HG03045 (cell line): ENCODE data around the gene ZCCHC7.

Experiments used
- ATAC-seq: cut with Tn5 transposase; IDR thresholded peaks from one replicate; pipeline ENCODE4 v1.9.1; 2021; ENCODE audit warnings: mild to moderate bottlenecking, moderate library complexity; ENCODE audit not compliant: unreplicated experiment

ZCCHC7 gene

DNA sequence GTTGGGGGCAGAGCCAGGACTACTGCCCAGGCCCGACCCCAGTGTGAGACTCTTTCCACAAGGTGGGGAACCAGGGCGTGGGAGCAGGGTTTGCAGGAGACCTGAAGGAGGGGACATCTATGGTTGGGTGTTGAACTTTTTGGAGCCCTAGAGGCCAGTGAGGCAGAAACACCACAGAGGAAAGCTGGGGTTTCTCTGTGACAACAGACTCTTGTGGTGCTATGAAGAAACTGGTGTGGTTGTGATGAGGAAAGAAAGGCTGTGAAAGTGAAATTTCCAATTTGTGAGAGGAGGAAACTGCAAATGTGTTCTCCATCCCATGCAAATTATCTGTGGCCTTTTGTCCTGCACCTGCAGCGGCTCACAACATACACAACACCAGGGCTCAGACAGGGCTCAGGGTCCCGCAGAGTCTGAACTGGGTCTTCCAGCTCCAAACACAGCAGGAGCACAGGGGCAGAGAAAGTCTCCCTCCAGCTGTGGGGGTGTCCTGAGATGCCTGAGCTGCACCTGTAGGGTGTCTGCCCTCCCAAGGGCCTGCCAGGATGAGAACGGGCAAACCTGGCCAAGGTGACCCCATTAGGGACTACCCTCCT lies 250.7 kb downstream of the ZCCHC7 start:
- ATAC-seq, result peak; percentile 61

DNA sequence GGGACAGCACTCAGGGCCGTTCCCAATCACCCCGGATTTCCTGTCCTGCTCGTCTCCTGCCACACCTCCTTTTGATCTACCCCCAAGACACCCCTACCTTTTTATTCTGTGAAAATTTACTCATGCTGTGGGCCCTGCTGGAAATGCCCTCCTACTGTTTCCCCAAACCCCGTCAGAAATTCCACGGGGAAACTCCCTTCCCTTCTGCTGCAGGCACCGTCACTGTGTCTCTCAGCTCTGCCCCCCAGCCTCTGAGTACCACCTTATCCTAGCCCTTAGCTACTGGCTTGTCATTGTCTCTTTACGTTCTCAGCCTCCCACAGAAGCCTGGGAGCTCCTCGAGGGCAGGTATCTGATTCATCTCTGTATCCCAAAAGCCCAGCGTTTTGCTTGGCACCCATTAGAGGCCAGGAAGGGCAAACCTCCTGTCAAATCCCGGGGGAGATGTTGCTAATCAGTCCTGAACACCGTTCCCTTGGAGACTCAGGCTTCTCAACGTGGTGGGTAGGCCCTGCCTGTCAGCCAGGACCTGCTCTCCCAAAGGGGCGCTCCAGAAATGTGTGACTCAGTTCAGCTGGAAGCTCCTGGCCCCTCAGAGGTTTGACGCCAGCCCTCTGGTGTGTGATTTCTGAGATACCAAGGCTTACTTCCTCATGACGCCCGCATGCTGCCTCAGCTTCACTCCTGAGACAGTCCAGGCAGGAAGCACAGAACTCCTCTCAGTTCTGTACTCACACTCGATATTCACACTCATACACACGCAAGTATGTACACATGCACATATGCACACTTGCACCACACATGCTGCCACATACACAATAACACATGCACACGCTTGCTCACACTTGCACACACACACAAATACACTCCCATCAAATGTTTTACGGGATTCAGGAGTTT lies 251.4 kb downstream of the ZCCHC7 start:
- ATAC-seq, result peak; percentile 15

DNA sequence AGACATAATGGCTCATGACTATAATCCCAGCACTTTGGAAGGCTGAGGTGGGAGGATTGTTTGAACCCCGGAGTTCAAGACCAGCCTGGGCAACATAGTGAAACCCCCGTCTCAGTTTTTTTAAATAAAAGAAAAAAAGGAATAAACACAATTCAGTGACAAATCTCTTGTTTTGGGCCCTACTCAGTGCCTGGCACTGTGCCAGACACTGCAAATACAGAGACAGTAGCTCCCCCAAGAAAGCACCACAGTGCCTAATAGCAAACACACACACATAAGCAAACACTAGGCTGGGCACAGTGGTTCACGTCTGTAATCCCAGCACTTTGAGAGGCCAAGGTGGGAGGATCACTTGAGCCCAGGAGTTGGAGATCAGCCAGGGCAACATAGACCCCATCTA lies 252.5 kb downstream of the ZCCHC7 start:
- ATAC-seq, result no peak

DNA sequence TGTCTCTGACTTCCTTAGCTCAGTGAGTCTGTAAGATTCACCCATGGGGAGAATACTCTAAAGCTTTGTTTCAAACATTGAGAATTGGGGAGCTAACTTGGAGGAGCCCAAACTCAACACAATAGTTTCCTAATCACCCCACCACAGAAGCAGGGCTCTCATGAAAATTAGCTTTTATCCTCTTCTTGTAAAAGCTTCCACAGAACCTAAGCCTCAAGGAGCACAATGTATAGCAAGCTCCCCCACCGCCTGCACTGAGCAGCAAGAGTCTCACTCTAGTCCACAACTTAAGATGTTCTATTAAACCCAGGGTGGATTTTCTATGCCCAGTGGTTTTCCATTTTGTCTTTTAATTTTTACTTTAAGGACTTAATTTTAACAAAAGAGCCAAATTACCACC lies 253.2 kb downstream of the ZCCHC7 start:
- ATAC-seq, result no peak

DNA sequence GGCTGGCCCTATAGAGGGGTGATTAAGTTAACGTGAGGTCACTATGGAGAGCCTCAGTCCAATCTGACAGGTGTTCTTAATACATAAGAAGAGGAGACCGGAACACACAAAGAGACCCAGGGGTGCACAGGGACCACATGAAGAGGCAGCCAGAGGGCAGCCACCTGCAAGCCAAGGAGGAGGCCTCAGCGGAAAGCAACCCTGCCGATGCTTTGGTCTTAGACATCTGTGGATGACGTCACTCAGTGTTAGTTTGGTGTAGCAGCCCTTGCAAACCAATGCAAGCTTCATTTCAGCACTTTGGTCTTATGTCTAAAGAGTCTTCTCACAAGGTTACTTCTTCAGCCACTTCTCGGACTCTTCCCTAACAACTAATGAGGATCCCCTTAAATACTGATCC lies 254.5 kb downstream of the ZCCHC7 start:
- peak; percentile 41 for ATAC-seq

DNA sequence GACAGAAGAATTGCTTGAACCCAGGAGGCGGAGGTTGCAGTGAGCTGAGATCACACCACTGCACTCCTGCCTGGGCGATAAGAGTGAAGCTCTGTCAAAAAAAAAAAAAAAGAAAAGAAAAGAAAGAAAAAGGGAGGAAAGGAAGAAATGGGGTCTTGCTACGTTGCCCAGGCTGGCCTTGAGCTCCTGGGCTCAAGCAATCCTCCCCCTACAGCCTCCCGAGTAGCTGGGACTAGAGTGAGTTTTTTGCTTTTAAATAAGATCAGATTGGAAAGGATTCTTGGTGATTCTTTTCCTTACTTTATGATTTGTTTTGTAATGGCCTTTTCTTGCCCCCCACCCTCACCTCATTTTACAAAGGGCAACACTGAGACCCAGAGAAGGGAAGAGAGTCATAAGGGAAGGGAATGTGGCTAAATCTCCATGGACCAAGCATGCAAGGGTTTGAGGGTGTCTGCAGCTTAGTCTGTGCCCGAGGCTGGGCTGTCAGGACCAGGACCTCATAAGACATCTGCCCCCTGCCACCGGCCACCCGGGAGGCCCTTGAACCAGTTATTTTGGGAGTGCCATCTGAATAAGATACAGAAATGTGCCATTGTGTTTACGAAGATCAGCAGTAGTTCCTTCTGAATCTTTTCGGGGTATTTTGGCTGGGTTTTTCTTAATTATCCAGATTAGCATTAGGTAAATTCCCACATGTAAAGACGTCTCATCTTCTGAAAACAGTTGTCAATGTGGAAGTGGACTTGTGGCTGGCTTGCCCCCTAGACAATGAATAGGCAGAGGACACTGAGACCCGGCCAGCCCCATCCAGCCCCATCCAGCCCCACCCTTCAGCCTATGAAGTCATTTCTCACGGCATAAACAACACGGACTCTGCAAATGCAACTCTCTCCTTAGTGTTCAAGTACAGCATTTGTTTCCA lies 257.6 kb downstream of the ZCCHC7 start:
- ATAC-seq, result peak; percentile 29

DNA sequence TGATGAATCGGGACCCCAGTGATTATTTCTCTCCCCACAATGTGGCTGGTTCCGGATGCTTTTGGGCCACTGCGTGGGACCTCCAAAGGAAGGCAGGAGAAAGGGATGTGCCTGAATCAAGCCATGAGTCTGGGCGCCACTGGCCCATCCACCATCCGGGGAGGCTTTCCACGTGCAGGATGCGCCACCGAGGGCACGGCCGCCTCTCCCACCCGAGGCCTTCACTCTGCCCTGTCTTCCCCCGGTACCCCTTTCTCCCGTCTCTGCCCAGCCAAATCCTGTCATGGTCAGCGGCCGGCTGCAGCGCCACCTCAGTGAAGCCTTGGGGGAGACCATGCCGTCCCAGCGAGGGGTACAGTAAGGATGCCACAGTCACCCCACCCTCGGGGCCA lies 258.2 kb downstream of the ZCCHC7 start:
- ATAC-seq, result no peak

DNA sequence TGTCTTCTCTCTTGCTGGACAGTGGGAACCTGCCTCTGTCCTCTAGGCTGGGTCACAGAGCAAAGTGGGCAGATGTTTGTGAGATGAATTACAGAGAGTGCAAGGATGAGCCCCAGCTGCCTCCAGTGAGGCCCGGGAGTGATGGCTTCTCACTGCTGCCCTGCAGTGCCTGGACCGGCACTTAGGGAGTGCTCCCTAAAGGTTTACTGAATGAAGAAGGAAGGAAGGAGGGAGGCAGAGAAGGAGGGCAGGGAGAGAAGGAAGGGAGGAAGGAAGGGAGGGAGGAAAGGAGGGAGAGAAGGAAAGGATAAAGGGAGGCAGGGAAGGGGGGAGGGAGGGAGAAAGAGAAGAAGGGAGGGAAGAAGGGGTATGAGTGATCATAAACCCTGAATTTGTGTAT lies 259.5 kb downstream of the ZCCHC7 start:
- ATAC-seq, result no peak

DNA sequence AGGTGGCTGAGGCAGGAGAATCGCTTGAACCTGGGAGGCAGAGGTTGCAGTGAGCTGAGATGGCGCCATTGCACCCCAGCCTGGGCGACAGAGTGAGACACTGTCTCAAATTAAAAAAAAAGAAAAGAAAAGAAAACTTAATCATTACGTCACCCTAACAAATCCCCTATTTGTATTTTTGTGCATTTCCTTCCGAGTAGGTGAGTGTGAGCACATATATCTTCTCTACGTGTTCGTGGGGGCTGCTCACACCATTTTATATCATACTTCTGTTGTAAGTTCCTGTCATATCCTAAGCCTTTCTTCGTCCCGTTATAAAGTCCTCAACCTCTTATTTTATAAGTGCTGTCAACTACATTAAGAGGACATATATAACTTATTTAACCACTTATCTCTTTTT lies 260.2 kb downstream of the ZCCHC7 start:
- no peak for ATAC-seq

DNA sequence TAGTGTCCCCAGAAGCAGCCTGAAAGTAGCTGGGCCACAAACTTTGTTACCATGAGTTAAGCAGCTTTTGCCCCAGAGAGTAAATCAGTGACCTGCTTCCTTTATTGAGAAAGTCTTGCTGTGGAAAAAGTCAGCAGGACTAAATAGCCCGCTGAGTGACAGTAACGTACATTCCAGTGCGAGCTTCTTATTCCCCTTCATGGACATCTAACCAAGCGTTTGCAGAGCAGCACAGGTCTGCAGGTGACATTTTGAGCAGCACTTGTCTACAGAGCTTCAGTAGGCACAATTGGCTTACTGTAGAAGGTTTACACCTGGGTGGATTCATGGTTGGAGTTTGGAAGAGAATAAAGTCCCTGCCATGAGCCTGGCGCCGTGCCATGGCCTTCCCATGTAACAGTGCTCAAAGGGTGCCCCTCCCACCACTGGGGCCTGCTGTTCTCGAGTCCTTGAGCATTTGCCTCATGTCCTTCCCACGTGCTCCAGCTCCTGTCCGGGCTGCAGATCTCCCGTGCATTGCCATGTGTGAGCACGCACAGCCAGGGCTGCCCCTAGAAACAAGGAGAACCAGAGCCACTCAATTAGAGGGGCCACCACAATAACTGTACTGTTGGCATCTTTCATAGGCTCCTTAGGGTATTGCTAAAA lies 260.8 kb downstream of the ZCCHC7 start:
- ATAC-seq, result no peak

DNA sequence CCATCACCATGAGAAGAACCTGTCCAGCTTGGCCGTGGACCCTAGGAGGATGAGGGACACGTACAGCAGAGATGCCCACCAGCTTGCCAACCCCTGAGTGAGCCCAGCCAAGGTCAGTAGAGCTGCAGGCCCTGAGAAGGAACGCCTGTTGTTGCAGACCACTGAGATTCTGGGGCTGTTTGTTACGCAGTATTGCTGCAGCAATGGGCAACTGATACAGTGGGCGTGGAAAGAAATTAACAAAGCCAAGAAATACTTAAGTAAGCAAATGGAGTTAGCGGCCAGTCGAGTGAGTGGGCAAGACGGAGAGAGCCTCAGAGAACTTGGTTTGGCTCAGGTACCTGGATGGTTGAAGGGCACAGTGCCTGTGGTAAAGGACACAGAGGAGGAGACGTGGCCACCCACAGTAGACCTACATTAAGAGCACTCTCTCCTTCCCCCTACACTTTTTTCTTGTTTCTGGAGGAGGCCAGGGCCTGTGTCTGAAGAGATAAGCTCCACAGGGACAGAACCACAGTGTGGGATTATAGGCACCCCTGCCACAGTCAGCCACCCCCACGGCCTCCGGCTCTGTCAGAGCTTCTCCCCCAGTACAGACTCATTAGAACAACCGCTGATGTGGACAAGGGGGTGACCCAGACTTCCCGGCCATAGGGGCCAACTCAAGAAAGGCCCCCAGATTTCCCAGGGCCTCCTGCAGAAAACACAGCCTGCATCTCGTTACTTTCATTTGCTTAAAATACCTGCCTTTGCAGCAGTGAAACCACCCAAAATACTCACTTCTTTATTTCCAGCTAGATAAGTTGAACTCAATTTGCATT lies 262.0 kb downstream of the ZCCHC7 start:
- ATAC-seq, result peak; percentile 33

DNA sequence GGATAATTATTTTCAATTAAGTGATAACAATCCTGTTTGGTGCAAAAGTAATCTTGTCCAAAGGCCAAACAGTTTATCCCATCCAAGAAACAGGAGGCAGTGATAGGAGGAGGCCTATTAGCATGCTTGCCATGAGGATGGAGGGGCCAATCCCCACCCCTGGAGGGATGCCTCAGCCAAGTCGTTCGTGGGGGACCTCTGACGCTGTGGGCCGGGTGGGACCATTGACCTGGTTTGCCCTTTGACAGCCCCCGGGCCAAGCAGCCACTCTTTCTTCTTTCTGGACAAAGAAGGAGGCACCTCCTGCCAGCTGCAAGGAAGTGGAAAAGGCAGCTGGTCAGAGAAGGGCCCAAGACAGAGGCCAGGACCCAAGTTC lies 262.6 kb downstream of the ZCCHC7 start:
- ATAC-seq, result no peak

DNA sequence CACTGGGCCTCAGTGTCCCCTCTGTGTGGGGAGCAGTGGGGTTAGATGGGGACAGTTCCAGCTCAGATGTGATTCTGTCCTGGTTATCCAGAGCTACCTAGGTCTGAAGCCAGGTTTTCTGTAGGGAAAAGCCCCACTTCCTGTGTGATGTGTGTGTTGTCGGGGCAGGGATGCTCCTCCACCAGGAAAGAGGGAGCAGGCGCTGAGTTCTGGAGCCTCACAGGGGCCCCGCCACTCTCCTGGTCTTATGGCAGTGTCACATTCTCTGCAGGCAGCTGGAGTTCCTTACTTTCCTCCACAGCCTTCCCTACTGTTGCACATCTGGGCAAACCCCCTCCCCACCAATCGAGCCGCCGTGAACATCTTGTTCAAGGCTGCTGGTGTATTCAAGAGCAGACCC lies 263.0 kb downstream of the ZCCHC7 start:
- ATAC-seq, result no peak

DNA sequence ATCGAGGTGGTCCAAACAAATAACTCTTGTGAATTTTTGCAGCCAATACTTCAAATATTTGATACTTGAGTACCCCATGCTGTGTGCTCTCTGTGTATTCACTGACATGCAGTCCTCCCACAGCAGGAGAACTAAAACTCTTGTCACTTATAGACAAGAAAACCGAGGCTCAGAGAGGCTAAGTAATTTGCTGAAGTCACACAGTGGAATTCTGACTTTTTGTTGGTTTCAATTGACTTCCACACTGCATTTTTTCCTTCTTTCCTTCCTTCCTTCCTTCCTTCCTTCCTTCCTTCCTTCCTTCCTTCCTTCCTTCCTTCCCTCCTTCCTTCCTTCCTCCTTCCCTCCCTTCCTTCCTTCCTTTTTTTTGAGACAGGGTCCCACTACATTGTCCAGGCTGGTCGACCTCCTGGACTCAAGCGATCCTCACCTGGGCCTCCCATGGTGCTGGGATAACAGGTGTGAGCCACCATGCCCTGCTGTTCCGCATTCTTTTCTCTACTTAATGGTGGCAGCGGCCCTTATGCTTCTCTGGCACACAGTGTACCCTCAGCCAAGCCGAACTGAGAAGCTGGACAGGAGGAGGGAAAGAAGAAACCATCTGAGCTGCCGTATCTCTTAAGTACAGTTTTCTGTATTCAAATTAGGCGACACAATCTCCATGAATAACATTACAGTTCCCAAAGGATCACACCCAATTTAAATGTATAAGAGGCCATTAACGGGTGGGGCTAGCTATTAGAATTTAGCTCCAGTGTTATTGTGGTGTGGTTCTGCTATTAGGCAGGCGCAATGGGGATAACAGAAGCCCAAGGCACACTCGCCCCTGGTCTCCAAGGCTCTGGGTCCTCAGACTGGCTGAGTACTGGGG lies 263.7 kb downstream of the ZCCHC7 start:
- no peak for ATAC-seq

DNA sequence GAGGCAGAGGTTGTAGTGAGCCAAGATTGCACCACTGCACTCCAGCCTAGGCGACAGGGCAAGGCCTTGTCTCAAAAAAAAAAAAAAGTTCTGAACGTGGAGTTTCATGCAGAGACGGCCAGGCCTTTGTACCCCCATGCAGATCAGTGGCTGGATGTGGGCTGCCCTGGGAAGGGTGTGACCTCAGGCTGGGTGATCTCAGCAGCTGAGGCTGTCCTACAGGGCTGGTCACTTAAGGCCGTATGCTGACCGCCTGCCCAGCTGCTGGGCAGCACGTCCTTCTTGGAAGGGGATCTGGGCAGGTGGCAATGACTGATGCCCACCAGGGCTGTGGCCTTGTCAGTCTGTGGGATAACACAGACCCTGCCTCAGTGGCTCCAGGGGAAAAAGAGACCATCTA lies 264.9 kb downstream of the ZCCHC7 start:
- ATAC-seq, result no peak

DNA sequence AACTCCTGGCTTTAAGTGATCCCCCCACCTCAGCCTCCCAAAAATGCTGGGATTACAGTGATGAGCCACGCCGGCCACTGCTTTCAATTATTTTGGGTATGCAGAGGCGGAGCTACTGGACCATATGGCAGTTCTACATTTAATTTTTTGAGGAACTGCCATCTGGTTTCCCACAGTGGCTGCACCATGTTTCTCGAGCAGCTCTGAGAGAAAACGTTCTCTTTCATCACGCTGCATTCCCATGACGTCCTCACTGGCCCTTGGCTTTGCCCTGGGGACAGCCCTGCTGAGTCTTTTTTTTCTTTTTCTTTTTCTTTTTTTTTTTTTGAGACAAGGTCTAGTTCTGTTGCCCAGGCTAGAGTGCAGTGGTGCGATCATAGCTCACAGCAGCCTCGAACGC lies 266.6 kb downstream of the ZCCHC7 start:
- ATAC-seq, result no peak

DNA sequence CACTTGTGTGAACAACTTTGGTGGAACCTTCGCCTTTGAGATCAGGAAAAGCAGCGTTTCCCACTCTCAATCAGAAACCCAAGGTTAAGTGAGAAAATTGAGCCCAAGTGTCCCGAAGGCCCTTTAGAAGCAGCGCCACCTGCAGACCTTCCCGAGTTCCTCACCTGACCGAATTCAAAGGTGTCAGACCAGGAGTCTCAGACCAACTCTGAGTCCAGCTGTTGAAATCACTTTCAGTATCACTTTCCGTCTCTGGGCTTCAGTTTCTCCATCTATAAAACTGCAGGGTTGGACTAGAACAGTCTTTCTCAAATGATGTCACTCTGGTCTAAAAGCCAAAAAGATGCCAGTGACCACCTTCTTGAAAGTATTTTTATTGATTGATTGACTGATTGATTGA lies 270.4 kb downstream of the ZCCHC7 start:
- ATAC-seq, result peak; percentile 87

DNA sequence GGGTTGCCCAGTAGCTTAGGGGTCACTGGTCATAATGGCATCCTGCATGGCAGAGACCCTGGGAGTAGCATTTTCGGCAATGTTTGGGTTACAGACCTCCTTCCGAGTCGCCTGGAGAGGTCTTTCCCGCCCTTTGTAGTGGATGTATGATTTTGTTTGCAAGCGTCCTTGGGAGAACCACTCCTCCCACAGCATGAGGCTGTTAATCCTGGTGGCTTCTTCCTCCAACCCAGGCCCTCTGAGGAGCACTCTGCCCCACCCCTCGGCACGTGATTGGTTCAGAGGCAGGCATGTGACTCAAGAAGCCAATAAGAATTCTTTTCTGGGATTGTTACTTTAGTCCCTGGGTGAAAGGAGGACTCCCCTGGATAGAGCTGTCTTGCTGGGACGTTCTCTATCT lies 271.9 kb downstream of the ZCCHC7 start:
- ATAC-seq, result no peak

DNA sequence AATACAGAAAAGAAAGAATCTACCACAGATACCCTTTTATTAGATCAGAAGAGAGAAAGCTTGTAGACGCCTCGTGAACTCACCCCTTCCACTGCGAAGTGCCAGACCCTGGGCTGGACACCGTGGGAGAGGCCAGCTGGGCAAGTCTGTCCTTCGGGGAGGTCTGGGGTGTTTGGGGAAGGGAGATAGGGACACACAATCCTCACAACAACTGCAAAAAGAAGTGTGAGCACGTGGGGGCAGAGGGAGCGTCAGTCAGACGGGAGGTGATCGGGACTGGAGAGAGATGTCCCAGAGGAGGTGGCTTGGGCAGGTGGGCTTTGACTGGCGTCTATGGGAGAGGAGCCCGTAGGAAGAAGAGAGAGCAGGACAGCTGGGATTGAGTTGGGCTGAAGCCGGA lies 274.9 kb downstream of the ZCCHC7 start:
- ATAC-seq, result no peak
